Ovary (tissue), 3 donors: Measurements from ENCODE around the gene ERMARD.

Experiments
- CTCF ChIP-seq, 3 donors: fragments of 450-650 bp in 2 of 3; fragments of 200-600 bp in 1 of 3; IDR thresholded peaks; one replicate each; pipeline versions ENCODE4 v1.5.1 to v1.8.0; 2016 to 2022; ENCODE audit warnings: antibody characterized with exemption in 3 of 3, mild to moderate bottlenecking in 1 of 3
- POLR2A ChIP-seq: fragments of 450-650 bp; IDR thresholded peaks from one replicate; pipeline ENCODE4 v1.6.1; 2017; ENCODE audit warnings: antibody characterized with exemption, mild to moderate bottlenecking, moderate library complexity
- donor health status: DM: no; HTN: no; CAD: no.

DNA sequence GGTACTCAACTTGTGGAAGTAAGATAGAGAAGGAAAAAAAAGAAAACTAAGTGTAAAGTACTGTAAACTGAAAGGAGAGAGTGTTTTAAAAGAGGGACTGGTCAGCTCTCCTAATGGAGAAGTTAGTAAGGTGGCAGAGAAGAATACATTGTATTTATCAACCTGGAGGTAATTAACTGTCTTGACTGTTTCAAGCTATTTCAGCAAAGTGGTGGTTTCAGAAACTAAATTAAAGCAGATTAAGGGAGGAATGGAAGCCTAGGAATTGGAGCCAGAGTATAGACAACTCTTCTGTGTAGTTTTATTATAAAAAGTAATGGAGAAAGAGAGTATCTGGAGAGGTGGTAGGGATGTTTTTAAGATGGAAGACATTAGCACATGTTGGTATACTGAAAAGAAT lies 24.5 kb upstream of the ERMARD start:
- TF ChIP-seq CTCF (IDR thresholded peaks at IDR 0.05) = no peak
- no peak for TF ChIP-seq POLR2A
